IMR-90 (cell line): Measurements from ENCODE around the gene PNPLA2. TPM values are rescaled to one million over a fixed set of nuclear protein-coding genes. Genes with fewer than 3 reads are reported as not detected.
A peak's percentile ranks its signal among the peaks of the same experiment; 100 is the strongest.

Experiments used
- ATAC-seq: fragments of 200-7000 bp; cut with Tn5 transposase; 2 replicates; pipeline ENCODE4 v1.9.1; 2020; ENCODE audit warnings: low read depth, mild to moderate bottlenecking, moderate library complexity
- BruUV-seq: library from RNA; stranded (reverse); fragments of 400-500 nt; replicated peaks from 2 replicates; lab custom pipeline; 2021; lab: Mats Ljungman, UMichigan
- CTCF ChIA-PET: fragments of 300-600 bp; formaldehyde crosslinking; extraction: SDS; loops from one replicate; lab custom pipeline; 2021; ENCODE audit warnings: antibody characterized with exemption; lab: Yijun Ruan, JAX
- POLR2A ChIA-PET: fragments of 300-600 bp; sonication (Branson Sonifier 250); formaldehyde crosslinking; loops from one replicate; lab custom pipeline; 2022; ENCODE audit warnings: antibody characterized with exemption; ENCODE audit not compliant: unreplicated experiment; lab: Charles Lee
- DNase-seq: peaks from one replicate; pipeline ENCODE4 v3.0.0; 2013
- H2AFZ ChIP-seq: replicated peaks from 2 replicates; pipeline ENCODE3; 2013; ENCODE audit warnings: low read length, mild to moderate bottlenecking; ENCODE audit not compliant: poor library complexity
- H2AK5ac ChIP-seq: 2 replicates; pipeline ENCODE4 v1.6.1; 2013; ENCODE audit warnings: low read depth, low read length, inconsistent platforms
- H2AK9ac ChIP-seq: replicated peaks from 2 replicates; pipeline ENCODE3; 2013; ENCODE audit warnings: mild to moderate bottlenecking, low read depth, low read length, moderate library complexity; ENCODE audit not compliant: poor library complexity
- H2BK120ac ChIP-seq: 2 replicates; pipeline ENCODE4 v1.6.1; 2013; ENCODE audit warnings: low read depth, low read length, inconsistent platforms
- H2BK15ac ChIP-seq: 3 replicates; pipeline ENCODE4 v1.6.1; 2013; ENCODE audit warnings: low read depth, low read length, inconsistent platforms
- H2BK20ac ChIP-seq: 2 replicates; pipeline ENCODE4 v1.6.1; 2013; ENCODE audit warnings: low read depth, mild to moderate bottlenecking, inconsistent platforms, low read length, moderate library complexity
- H2BK5ac ChIP-seq: 2 replicates; pipeline ENCODE4 v1.6.1; 2013; ENCODE audit warnings: mild to moderate bottlenecking, low read depth, low read length, inconsistent platforms; ENCODE audit not compliant: poor library complexity, severe bottlenecking
- H3K14ac ChIP-seq: replicated peaks from 2 replicates; pipeline ENCODE4 v1.6.1; 2013; ENCODE audit warnings: low read depth, low read length, inconsistent platforms
- H3K18ac ChIP-seq: 2 replicates; pipeline ENCODE4 v1.6.1; 2013; ENCODE audit warnings: low read depth, low read length, control low read depth
- H3K23ac ChIP-seq: 2 replicates; pipeline ENCODE4 v1.6.1; 2013; ENCODE audit warnings: low read depth, low read length, inconsistent platforms
- H3K27ac ChIP-seq: 2 replicates; pipeline ENCODE4 v1.5.1; 2013; ENCODE audit warnings: mild to moderate bottlenecking, control low read depth, low read length; ENCODE audit not compliant: insufficient read depth
- H3K27me3 ChIP-seq: 2 replicates; pipeline ENCODE4 v1.6.1; 2013; ENCODE audit warnings: low read length; ENCODE audit not compliant: control insufficient read depth, insufficient read depth
- H3K36me3 ChIP-seq: 2 replicates; pipeline ENCODE4 v1.6.1; 2013; ENCODE audit warnings: low read length, mixed read lengths; ENCODE audit not compliant: control insufficient read depth, insufficient read depth
- H3K4ac ChIP-seq: 2 replicates; pipeline ENCODE4 v1.6.1; 2013; ENCODE audit warnings: low read depth, low read length, inconsistent platforms
- H3K4me1 ChIP-seq: 2 replicates; pipeline ENCODE4 v1.6.1; 2013; ENCODE audit warnings: low read length, mixed read lengths; ENCODE audit not compliant: control insufficient read depth, insufficient read depth
- H3K4me2 ChIP-seq: 2 replicates; pipeline ENCODE4 v1.6.1; 2013; ENCODE audit warnings: low read depth, mild to moderate bottlenecking, control low read depth, low read length, moderate library complexity
- H3K4me3 ChIP-seq: 2 replicates; pipeline ENCODE4 v1.5.1; 2013; ENCODE audit warnings: low read depth, mild to moderate bottlenecking, control low read depth, low read length, moderate library complexity; ENCODE audit not compliant: insufficient read depth
- H3K56ac ChIP-seq: 2 replicates; pipeline ENCODE4 v1.6.1; 2013; ENCODE audit warnings: low read length, inconsistent platforms; ENCODE audit not compliant: insufficient read depth; ENCODE audit errors: extremely low read depth
- H3K79me1 ChIP-seq, 2 experiments: 2 replicates each; pipeline ENCODE4 v1.6.1; 2013; ENCODE audit warnings: low read length in 2 of 2, inconsistent platforms in 1 of 2, low read depth in 1 of 2
- H3K9ac ChIP-seq: 2 replicates; pipeline ENCODE4 v1.6.1; 2013; ENCODE audit warnings: low read depth, low read length, control low read depth
- H3K9me1 ChIP-seq: 2 replicates; pipeline ENCODE4 v1.6.1; 2013; ENCODE audit warnings: low read length, inconsistent platforms; ENCODE audit not compliant: insufficient read depth
- H3K9me3 ChIP-seq: 2 replicates; pipeline ENCODE4 v1.6.1; 2013; ENCODE audit warnings: low read length; ENCODE audit not compliant: control insufficient read depth, insufficient read depth
- H4K20me1 ChIP-seq: 2 replicates; pipeline ENCODE4 v1.6.1; 2013; ENCODE audit warnings: low read length, inconsistent platforms; ENCODE audit not compliant: insufficient read depth
- H4K5ac ChIP-seq: 2 replicates; pipeline ENCODE4 v1.6.1; 2013; ENCODE audit warnings: mild to moderate bottlenecking, low read depth, low read length, control low read depth
- H4K8ac ChIP-seq, 2 experiments: 2 replicates each; pipeline ENCODE4 v1.6.1; 2013; ENCODE audit warnings: low read depth in 2 of 2, low read length in 2 of 2, control low read depth in 1 of 2, inconsistent platforms in 1 of 2
- H4K91ac ChIP-seq: 2 replicates; pipeline ENCODE4 v1.6.1; 2013; ENCODE audit warnings: low read depth, low read length, inconsistent platforms; ENCODE audit not compliant: insufficient read depth
- BHLHE40 ChIP-seq: fragments of 150-350 bp; IDR thresholded peaks from 2 replicates; pipeline ENCODE4 v1.6.1; 2016; ENCODE audit warnings: mild to moderate bottlenecking, low read depth, low read length
- CEBPB ChIP-seq: IDR thresholded peaks from 2 replicates; pipeline ENCODE4 v1.6.1; 2012; ENCODE audit warnings: low read depth, low read length, improper control_type of control experiment
- FOS ChIP-seq: fragments of 150-350 bp; IDR thresholded peaks from 2 replicates; pipeline ENCODE4 v1.6.1; 2016; ENCODE audit warnings: low read depth, low read length
- MAFK ChIP-seq: IDR thresholded peaks from 2 replicates; pipeline ENCODE4 v1.6.1; 2012; ENCODE audit warnings: low read depth, low read length, improper control_type of control experiment
- MAZ ChIP-seq: IDR thresholded peaks from 2 replicates; pipeline ENCODE4 v1.6.1; 2012; ENCODE audit warnings: low read depth, mild to moderate bottlenecking, low read length, improper control_type of control experiment, moderate library complexity, borderline replicate concordance
- MXI1 ChIP-seq: IDR thresholded peaks from 2 replicates; pipeline ENCODE4 v1.6.1; 2012; ENCODE audit warnings: low read depth, mild to moderate bottlenecking, low read length, moderate library complexity, borderline replicate concordance
- NFE2L2 ChIP-seq: fragments of 150-350 bp; IDR thresholded peaks from 2 replicates; pipeline ENCODE4 v1.6.1; 2016; ENCODE audit warnings: low read depth, mild to moderate bottlenecking, low read length
- POLR2A ChIP-seq: IDR thresholded peaks from 2 replicates; pipeline ENCODE4 v1.6.1; 2012; ENCODE audit warnings: mild to moderate bottlenecking, low read depth, low read length
- RAD21 ChIP-seq: IDR thresholded peaks from 2 replicates; pipeline ENCODE4 v1.6.1; 2012; ENCODE audit warnings: low read length, improper control_type of control experiment
- RCOR1 ChIP-seq: IDR thresholded peaks from 2 replicates; pipeline ENCODE4 v1.6.1; 2012; ENCODE audit warnings: mild to moderate bottlenecking, low read length, improper control_type of control experiment; ENCODE audit not compliant: insufficient replicate concordance
- RFX5 ChIP-seq: IDR thresholded peaks from 2 replicates; pipeline ENCODE4 v1.8.0; 2012; ENCODE audit warnings: low read depth, mild to moderate bottlenecking, low read length, moderate library complexity
- SMC3 ChIP-seq: fragments of 150-350 bp; IDR thresholded peaks from 2 replicates; pipeline ENCODE4 v1.6.1; 2016; ENCODE audit warnings: low read depth, mild to moderate bottlenecking, antibody characterized with exemption, low read length, moderate library complexity
- USF2 ChIP-seq: fragments of 150-350 bp; IDR thresholded peaks from 2 replicates; pipeline ENCODE4 v1.6.1; 2017; ENCODE audit warnings: mild to moderate bottlenecking, antibody characterized with exemption, low read length, low read depth
- WGBS, 2 experiments: methylation state at CpG; one replicate each; pipeline versions ENCODE4 v1.1.5 to v1.1.7; 2013; ENCODE audit warnings: missing lambda C conversion rate in 2 of 2; ENCODE audit not compliant: insufficient read length in 1 of 2; ENCODE audit errors: extremely low coverage in 2 of 2; 5-methylcytosine and 5-hydroxymethylcytosine counted together
- dilution Hi-C: fragments of 300-500 bp; cut with HindIII; formaldehyde crosslinking; loops from one replicate; pipeline ENCODE4 v1.14.3; 2018; ENCODE audit warnings: low sequenced_read_pairs; ENCODE audit not compliant: unreplicated experiment
- in situ Hi-C: fragments of 300-500 bp; cut with MboI; formaldehyde crosslinking; loops from 3 replicates; pipeline ENCODE4 v1.14.3; 2019; ENCODE audit warnings: low sequenced_read_pairs, inconsistent platforms, mixed read lengths
- intact Hi-C: fragments of 100-400 bp; cut with micrococcal nuclease; formaldehyde crosslinking; loops from 2 replicates; pipeline ENCODE4 v1.10.0; 2022
- polyA plus RNA-seq, 3 experiments: library from polyadenylated mRNA; depleted of rRNA; stranded (reverse); fragments of >200 nt; gene quantifications; 2 replicates each; pipeline ENCODE4 v1.2.3, GENCODE V29; 2012; ENCODE audit warnings: low replicate concordance in 1 of 3
- total RNA-seq: library from RNA; depleted of rRNA; stranded (reverse); fragments of >200 nt; gene quantifications from 2 replicates; pipeline ENCODE4 v1.2.3, GENCODE V29; 2012
- TF ChIP-seq, protein P1 (sequence below): conservative IDR thresholded peaks from 2 replicates; pipeline ENCODE4 v1.5.1; 2012; ENCODE audit warnings: mild to moderate bottlenecking, low read depth, low read length, improper control_type of control experiment

The PNPLA2 gene
- total and polyA plus RNA-seq, 2 of the 4 experiments (the other 2 are of a cell fraction): 7.0 to 94.3 TPM

DNA sequence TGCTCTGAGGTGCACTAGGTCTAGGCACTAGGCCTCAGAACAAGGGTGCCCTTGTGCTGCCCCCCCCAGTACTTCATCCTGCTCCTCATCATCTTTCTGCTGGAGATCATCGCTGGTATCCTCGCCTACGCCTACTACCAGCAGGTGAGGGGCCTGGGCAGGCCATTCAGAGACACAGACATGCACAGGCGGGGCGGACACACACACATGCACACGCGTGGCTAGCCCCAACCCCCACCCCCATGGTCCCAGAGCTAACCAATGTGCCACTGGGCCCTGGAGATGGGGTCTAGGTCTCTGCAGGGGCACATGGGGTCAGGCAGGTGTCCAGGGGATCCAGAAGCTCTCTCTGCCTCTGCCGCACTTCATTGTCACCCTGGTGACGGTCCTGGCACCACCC, 18.0 kb downstream of the PNPLA2 start:
- H4K20me1 ChIP-seq: peaks cover 84% of the 10 kb centered on the region

More for the DNA sequence above, 18.0 kb downstream of the PNPLA2 start:
- dilution Hi-C loops: no loop called here
- Histone ChIP-seq H4K5ac (no peak overlapping the region), H3K4me3 (no peak overlapping the region), H2BK15ac (no peak overlapping the region), H2AK5ac (no peak overlapping the region), H3K9me1 (peaks cover 29% of the 10 kb centered on the region), H3K79me1 (peaks cover 19 to 81% of the 10 kb centered on the region in 2 experiments; a peak in 3 of 4 replicates), H2AFZ (peak overlapping the region; percentile 10), H4K8ac (no peak overlapping the region), H3K23ac (no peak overlapping the region), H4K91ac (no peak overlapping the region), H3K9ac (no peak overlapping the region), H3K4me2 (no peak overlapping the region), H3K18ac (no peak overlapping the region), H2AK9ac (peak overlapping the region; percentile 82), H3K36me3 (peaks cover 52% of the 10 kb centered on the region), H3K4ac (no peak overlapping the region), H2BK5ac (no peak overlapping the region), H3K27ac (no peak overlapping the region), H2BK120ac (no peak overlapping the region), H3K9me3 (no peaks in the 10 kb centered on the region), H3K27me3 (no peaks in the 10 kb centered on the region), H3K14ac (no peak overlapping the region), H3K4me1 (peaks cover 31% of the 10 kb centered on the region), H2BK20ac (no peak overlapping the region), H3K56ac (no peak overlapping the region)
- TF ChIP-seq MAFK (no peak), USF2 (no peak), MAZ (no peak), NFE2L2 (no peak), FOS (no peak), CEBPB (no peak), RFX5 (no peak), RCOR1 (no peak), MXI1 (no peak), POLR2A (no peak), BHLHE40 (no peak), SMC3 (no peak), RAD21 (no peak)
- TF ChIP-seq, protein P1, sequence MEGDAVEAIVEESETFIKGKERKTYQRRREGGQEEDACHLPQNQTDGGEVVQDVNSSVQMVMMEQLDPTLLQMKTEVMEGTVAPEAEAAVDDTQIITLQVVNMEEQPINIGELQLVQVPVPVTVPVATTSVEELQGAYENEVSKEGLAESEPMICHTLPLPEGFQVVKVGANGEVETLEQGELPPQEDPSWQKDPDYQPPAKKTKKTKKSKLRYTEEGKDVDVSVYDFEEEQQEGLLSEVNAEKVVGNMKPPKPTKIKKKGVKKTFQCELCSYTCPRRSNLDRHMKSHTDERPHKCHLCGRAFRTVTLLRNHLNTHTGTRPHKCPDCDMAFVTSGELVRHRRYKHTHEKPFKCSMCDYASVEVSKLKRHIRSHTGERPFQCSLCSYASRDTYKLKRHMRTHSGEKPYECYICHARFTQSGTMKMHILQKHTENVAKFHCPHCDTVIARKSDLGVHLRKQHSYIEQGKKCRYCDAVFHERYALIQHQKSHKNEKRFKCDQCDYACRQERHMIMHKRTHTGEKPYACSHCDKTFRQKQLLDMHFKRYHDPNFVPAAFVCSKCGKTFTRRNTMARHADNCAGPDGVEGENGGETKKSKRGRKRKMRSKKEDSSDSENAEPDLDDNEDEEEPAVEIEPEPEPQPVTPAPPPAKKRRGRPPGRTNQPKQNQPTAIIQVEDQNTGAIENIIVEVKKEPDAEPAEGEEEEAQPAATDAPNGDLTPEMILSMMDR: no peak
- POLR2A ChIA-PET: interaction anchor here (0.6 kb wide), 1 partner anchor 18 kb away, joined by 4 read pairs; the partner anchor contains the start of gene PNPLA2
- no peak for ATAC-seq
- in situ Hi-C loops: no loop called here
- intact Hi-C loops: no loop called here
- CTCF ChIA-PET: interaction anchor here (0.7 kb wide), 1 partner anchor 10 kb away, joined by 3 read pairs; no protein-coding TSS in a partner anchor
- DNase-seq: no peak
- BruUV-seq: no TSS peak
- WGBS, 2 experiments: 88% methylated on average over 3 of the region's 9 CpGs; no CpG with 5 or more reads in 1 of the 2 experiments
